CD4-positive, alpha-beta T cell (primary cell): ENCODE measurements around the gene TMX1. TPM values are rescaled to one million over a fixed set of nuclear protein-coding genes. Genes with fewer than 3 reads are reported as not detected.

ENCODE experiments used
- ATAC-seq: fragments of 200-7000 bp; cut with Tn5 transposase; one replicate; pipeline ENCODE4 v1.10.0; 2022; ENCODE audit warnings: mild to moderate bottlenecking; ENCODE audit not compliant: poor library complexity
- CTCF ChIA-PET: fragments of 350-600 bp; sonication (Branson Sonifier 250); formaldehyde crosslinking; loops from one replicate; lab custom pipeline; 2021; ENCODE audit warnings: antibody characterized with exemption, inconsistent platforms; lab: Charles Lee
- POLR2A ChIA-PET: fragments of 350-600 bp; sonication (Branson Sonifier 250); formaldehyde crosslinking; loops from one replicate; lab custom pipeline; 2021; ENCODE audit warnings: antibody characterized with exemption, inconsistent platforms; lab: Charles Lee
- DNase-seq, 14 experiments: peaks; one replicate each; pipeline ENCODE4 v3.0.0-alpha.2; 2013 to 2020; ENCODE audit warnings: mixed read lengths in 2 of 14
- H3K27ac ChIP-seq, 2 donors: one replicate each; pipeline versions ENCODE4 v1.5.1 to v1.7.0; 2013; ENCODE audit warnings: low read length in 2 of 2, low read depth in 1 of 2, mild to moderate bottlenecking in 1 of 2
- H3K27me3 ChIP-seq, 2 experiments: 1 replicate in 1 of 2; 2 replicates in 1 of 2; pipeline versions ENCODE4 v1.6.1 to v1.7.0; 2013; ENCODE audit warnings: low read length in 2 of 2, control low read depth in 1 of 2, mild to moderate bottlenecking in 1 of 2, moderate library complexity in 1 of 2; ENCODE audit not compliant: insufficient read depth in 2 of 2, control insufficient read depth in 1 of 2
- H3K36me3 ChIP-seq: one replicate; pipeline ENCODE4 v1.6.1; 2013; ENCODE audit warnings: low read length, control low read depth; ENCODE audit not compliant: insufficient read depth
- H3K4me1 ChIP-seq: one replicate; pipeline ENCODE4 v1.6.1; 2013; ENCODE audit warnings: low read length, control low read depth; ENCODE audit not compliant: insufficient read depth
- H3K4me3 ChIP-seq: one replicate; pipeline ENCODE4 v1.5.1; 2013; ENCODE audit warnings: mild to moderate bottlenecking, low read length, moderate library complexity
- H3K9me3 ChIP-seq, 2 experiments: 1 replicate in 1 of 2; 2 replicates in 1 of 2; pipeline versions ENCODE4 v1.6.1 to v1.7.0; 2013; ENCODE audit warnings: low read length in 2 of 2, mild to moderate bottlenecking in 2 of 2, control low read depth in 1 of 2, moderate library complexity in 1 of 2; ENCODE audit not compliant: control insufficient read depth in 1 of 2, insufficient read depth in 1 of 2
- H3K27ac Mint-ChIP-seq: one replicate; pipeline ENCODE4 v1.8.0; 2020; ENCODE audit warnings: mixed read lengths
- H3K27me3 Mint-ChIP-seq: one replicate; pipeline ENCODE4 v1.8.0; 2021; ENCODE audit warnings: mixed read lengths
- H3K36me3 Mint-ChIP-seq: one replicate; pipeline ENCODE4 v1.8.0; 2021; ENCODE audit warnings: low read depth, mixed read lengths
- H3K4me1 Mint-ChIP-seq: one replicate; pipeline ENCODE4 v1.8.0; 2021; ENCODE audit warnings: low read depth, mixed read lengths
- H3K4me3 Mint-ChIP-seq: one replicate; pipeline ENCODE4 v1.8.0; 2020; ENCODE audit warnings: mild to moderate bottlenecking, mixed read lengths
- H3K9me3 Mint-ChIP-seq: one replicate; pipeline ENCODE4 v1.8.0; 2020; ENCODE audit warnings: mixed read lengths
- intact Hi-C, 2 experiments: fragments of 100-400 bp; cut with DNase I in 1 of 2; cut with micrococcal nuclease in 1 of 2; formaldehyde crosslinking; loops; one replicate each; pipeline versions ENCODE4 v1.15.1 to v1.9.0; 2023 to 2025; cut with DNase I, micrococcal nuclease
- total RNA-seq, 174 experiments: library from RNA in 2 of 174; stranded (reverse) in 2 of 174; gene quantifications; one replicate each; pipeline ENCODE4 v1.2.3 and lab custom pipeline; 2021 to 2026
- TF ChIP-seq, protein P1 (sequence below): fragments of 200-600 bp; IDR thresholded peaks from one replicate; pipeline ENCODE4 v1.8.0; 2022; ENCODE audit warnings: antibody characterized with exemption, mild to moderate bottlenecking

The TMX1 gene
- total RNA-seq, 2 experiments from 2014 or later: 9.5 to 11.0 TPM

DNA sequence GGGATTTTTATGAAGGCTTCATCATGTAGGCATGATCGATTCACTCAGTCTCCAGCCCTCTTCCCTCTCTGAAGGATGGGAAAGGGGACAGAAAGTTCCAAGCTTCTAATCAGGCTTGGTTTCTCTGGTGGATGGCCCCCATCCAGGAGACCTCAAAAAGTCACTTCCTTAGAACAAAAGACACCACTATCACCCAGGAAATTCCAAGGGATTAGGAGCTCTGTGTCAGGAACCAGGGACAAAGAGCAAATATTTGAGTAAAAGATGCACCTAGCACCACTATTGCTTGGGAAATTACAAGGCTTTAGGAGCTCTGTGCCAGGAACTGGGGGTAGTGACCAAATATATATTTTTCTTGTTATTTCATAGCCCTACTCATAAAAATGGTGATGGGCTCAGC is 33.6 kb upstream of the TMX1 start:
- Histone ChIP-seq H3K9me3 (peaks cover 0 to 10% of the 10 kb centered on the region in 2 experiments), H3K4me3 (no peak overlapping the region), H3K27ac (no peak overlapping the region), H3K27me3 (peaks cover 0 to 6% of the 10 kb centered on the region in 2 experiments), H3K4me1 (no peaks in the 10 kb centered on the region), H3K36me3 (no peaks in the 10 kb centered on the region)
- H3K4me1 Mint-ChIP-seq: no peaks in the 10 kb centered on the region
- no peaks in the 10 kb centered on the region for H3K36me3 Mint-ChIP-seq
- H3K27ac Mint-ChIP-seq: no peak overlapping the region
- intact Hi-C loops: no loop called here
- peaks cover 38% of the 10 kb centered on the region for H3K27me3 Mint-ChIP-seq
- ChIA-PET POLR2A (no interaction called here), CTCF (no interaction called here)
- no peak for DNase-seq
- no peak overlapping the region for H3K4me3 Mint-ChIP-seq
- no peak for ATAC-seq
- peaks cover 3% of the 10 kb centered on the region for H3K9me3 Mint-ChIP-seq
- TF ChIP-seq, protein P1, sequence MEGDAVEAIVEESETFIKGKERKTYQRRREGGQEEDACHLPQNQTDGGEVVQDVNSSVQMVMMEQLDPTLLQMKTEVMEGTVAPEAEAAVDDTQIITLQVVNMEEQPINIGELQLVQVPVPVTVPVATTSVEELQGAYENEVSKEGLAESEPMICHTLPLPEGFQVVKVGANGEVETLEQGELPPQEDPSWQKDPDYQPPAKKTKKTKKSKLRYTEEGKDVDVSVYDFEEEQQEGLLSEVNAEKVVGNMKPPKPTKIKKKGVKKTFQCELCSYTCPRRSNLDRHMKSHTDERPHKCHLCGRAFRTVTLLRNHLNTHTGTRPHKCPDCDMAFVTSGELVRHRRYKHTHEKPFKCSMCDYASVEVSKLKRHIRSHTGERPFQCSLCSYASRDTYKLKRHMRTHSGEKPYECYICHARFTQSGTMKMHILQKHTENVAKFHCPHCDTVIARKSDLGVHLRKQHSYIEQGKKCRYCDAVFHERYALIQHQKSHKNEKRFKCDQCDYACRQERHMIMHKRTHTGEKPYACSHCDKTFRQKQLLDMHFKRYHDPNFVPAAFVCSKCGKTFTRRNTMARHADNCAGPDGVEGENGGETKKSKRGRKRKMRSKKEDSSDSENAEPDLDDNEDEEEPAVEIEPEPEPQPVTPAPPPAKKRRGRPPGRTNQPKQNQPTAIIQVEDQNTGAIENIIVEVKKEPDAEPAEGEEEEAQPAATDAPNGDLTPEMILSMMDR: no peak

DNA sequence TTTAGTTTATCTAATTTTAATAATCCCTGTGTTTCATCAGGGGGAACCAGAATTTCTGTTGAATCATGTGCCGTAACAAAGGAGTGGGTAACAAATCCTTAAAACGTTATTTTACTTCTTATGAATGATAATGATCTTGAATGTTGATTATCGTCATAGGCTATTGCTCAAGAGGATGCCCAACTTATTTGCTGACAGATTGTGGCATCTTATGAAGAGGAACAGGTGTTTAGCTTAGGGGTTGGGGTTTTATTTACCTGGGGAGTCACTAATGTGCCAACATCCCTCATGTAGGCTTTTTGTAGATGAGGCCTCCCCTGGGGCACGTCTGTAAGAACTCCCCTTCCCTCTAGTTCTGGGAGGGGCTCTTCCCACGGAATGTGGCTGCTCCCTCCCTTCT is 32.4 kb upstream of the TMX1 start:
- peaks cover 36% of the 10 kb centered on the region for H3K27me3 Mint-ChIP-seq
- intact Hi-C loops: no loop called here
- no peaks in the 10 kb centered on the region for H3K36me3 ChIP-seq

DNA sequence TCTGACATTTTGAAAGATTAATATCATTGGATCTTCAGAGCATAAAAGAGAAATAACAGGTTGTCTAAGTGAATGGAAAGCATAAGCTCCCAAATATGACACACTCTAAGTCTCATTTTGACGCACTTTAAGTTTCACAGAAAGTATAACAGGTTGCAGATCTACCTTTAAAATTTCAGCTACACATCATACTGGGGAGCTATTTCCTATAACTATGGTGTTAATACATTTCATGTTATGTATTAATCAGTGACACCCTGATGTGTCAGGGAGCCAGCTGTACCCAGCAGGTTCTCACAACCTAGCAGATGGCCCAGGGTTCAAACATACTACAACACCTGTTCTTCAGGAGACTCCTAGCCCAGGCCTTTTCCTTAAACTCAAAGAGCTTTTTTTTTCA is 31.1 kb upstream of the TMX1 start:
- Mint-ChIP-seq H3K4me3 (no peak overlapping the region), H3K9me3 (no peaks in the 10 kb centered on the region), H3K27me3 (peaks cover 32% of the 10 kb centered on the region), H3K4me1 (no peaks in the 10 kb centered on the region), H3K27ac (no peak overlapping the region), H3K36me3 (no peaks in the 10 kb centered on the region)
- TF ChIP-seq, protein P1: no peak
- no peak for DNase-seq
- H3K9me3 ChIP-seq: peaks cover 0 to 1% of the 10 kb centered on the region in 2 experiments
- ChIA-PET POLR2A (no interaction called here), CTCF (no interaction called here)
- no peaks in the 10 kb centered on the region for H3K27me3 ChIP-seq
- intact Hi-C loops: no loop called here
- no peak overlapping the region for H3K27ac ChIP-seq
- no peak overlapping the region for H3K4me3 ChIP-seq
- no peaks in the 10 kb centered on the region for H3K36me3 ChIP-seq
- no peak for ATAC-seq
- H3K4me1 ChIP-seq: no peaks in the 10 kb centered on the region

More for the DNA sequence above, 32.4 kb upstream of the TMX1 start:
- DNase-seq: no peak
- POLR2A ChIA-PET: no interaction called here
- no peak for ATAC-seq
- H3K36me3 Mint-ChIP-seq: no peaks in the 10 kb centered on the region
- H3K27ac ChIP-seq: no peak overlapping the region
- H3K27me3 ChIP-seq: peaks cover 0 to 6% of the 10 kb centered on the region in 2 experiments
- TF ChIP-seq, protein P1: no peak
- H3K9me3 Mint-ChIP-seq: peaks cover 3% of the 10 kb centered on the region
- no peak overlapping the region for H3K27ac Mint-ChIP-seq
- CTCF ChIA-PET: no interaction called here
- H3K4me1 ChIP-seq: no peaks in the 10 kb centered on the region
- no peak overlapping the region for H3K4me3 Mint-ChIP-seq
- H3K4me1 Mint-ChIP-seq: no peaks in the 10 kb centered on the region
- H3K4me3 ChIP-seq: no peak overlapping the region
- H3K9me3 ChIP-seq: peaks cover 0 to 10% of the 10 kb centered on the region in 2 experiments
